Measurements from ENCODE around the gene HDAC5.

The HDAC5 gene

GRCh38 chr17:44152875-44153274 is 29.4 kb upstream of the HDAC5 start:
- no peak for TF ChIP-seq SIN3A (IDR thresholded peaks at IDR 0.05; ENCODE audit: borderline replicate concordance, insufficient read depth, low read length)
- TF ChIP-seq TAF1 (IDR thresholded peaks at IDR 0.05; ENCODE audit: borderline replicate concordance, insufficient read depth, low read length) = no peak

GRCh38 chr17:44149750-44150329 is 26.4 kb upstream of the HDAC5 start:
- no peak for TF ChIP-seq POLR2AphosphoS5 (IDR thresholded peaks at IDR 0.05; ENCODE audit: low read depth, low read length)
- TF ChIP-seq TAF1 (IDR thresholded peaks at IDR 0.05; ENCODE audit: borderline replicate concordance, insufficient read depth, low read length) = no peak
- no peak for TF ChIP-seq FOXP2 (optimal IDR thresholded peaks at IDR 0.05; ENCODE audit: borderline replicate concordance, extremely low read depth, extremely low read length, insufficient read depth)
- TF ChIP-seq SIN3A (IDR thresholded peaks at IDR 0.05; ENCODE audit: borderline replicate concordance, insufficient read depth, low read length) = no peak
- TF ChIP-seq REST (IDR thresholded peaks at IDR 0.05; ENCODE audit: insufficient read depth in 1 of 2, low read depth in 2 of 2, low read length in 2 of 2) = no peak

- TF ChIP-seq POLR2AphosphoS5 (IDR thresholded peaks at IDR 0.05; ENCODE audit: low read depth, low read length) (no peak), REST (IDR thresholded peaks at IDR 0.05; ENCODE audit: insufficient read depth in 1 of 2, low read depth in 2 of 2, low read length in 2 of 2) (no peak), TAF1 (IDR thresholded peaks at IDR 0.05; ENCODE audit: borderline replicate concordance, insufficient read depth, low read length) (no peak), FOXP2 (optimal IDR thresholded peaks at IDR 0.05; ENCODE audit: borderline replicate concordance, extremely low read depth, extremely low read length, insufficient read depth) (no peak), SIN3A (IDR thresholded peaks at IDR 0.05; ENCODE audit: borderline replicate concordance, insufficient read depth, low read length) (no peak)
These were observed 24.4 kb upstream of the HDAC5 start for GRCh38 chr17:44147812-44148211.

- TF ChIP-seq REST (IDR thresholded peaks at IDR 0.05; ENCODE audit: insufficient read depth in 1 of 2, low read depth in 2 of 2, low read length in 2 of 2) = no peak
- no peak for TF ChIP-seq FOXP2 (optimal IDR thresholded peaks at IDR 0.05; ENCODE audit: borderline replicate concordance, extremely low read depth, extremely low read length, insufficient read depth)
- no peak for TF ChIP-seq TAF1 (IDR thresholded peaks at IDR 0.05; ENCODE audit: borderline replicate concordance, insufficient read depth, low read length)
- TF ChIP-seq POLR2AphosphoS5 (IDR thresholded peaks at IDR 0.05; ENCODE audit: low read depth, low read length) = no peak
- no peak for TF ChIP-seq SIN3A (IDR thresholded peaks at IDR 0.05; ENCODE audit: borderline replicate concordance, insufficient read depth, low read length)
These were observed 23.2 kb upstream of the HDAC5 start for GRCh38 chr17:44146375-44147346.

GRCh38 chr17:44144966-44145739 is 21.7 kb upstream of the HDAC5 start:
- no peak for TF ChIP-seq FOXP2 (optimal IDR thresholded peaks at IDR 0.05; ENCODE audit: borderline replicate concordance, extremely low read depth, extremely low read length, insufficient read depth)
- no peak for TF ChIP-seq TAF1 (IDR thresholded peaks at IDR 0.05; ENCODE audit: borderline replicate concordance, insufficient read depth, low read length)
- TF ChIP-seq POLR2AphosphoS5 (IDR thresholded peaks at IDR 0.05; ENCODE audit: low read depth, low read length) = no peak
- no peak for TF ChIP-seq REST (IDR thresholded peaks at IDR 0.05; ENCODE audit: insufficient read depth in 1 of 2, low read depth in 2 of 2, low read length in 2 of 2)
- no peak for TF ChIP-seq SIN3A (IDR thresholded peaks at IDR 0.05; ENCODE audit: borderline replicate concordance, insufficient read depth, low read length)
